Fibroblast of the conjunctiva (primary cell): ENCODE data around the gene CENPV.

Source experiments
- DNase-seq: peaks from one replicate; pipeline ENCODE4 v3.0.0-alpha.2; 2010; ENCODE audit warnings: low read depth

The CENPV gene

DNA sequence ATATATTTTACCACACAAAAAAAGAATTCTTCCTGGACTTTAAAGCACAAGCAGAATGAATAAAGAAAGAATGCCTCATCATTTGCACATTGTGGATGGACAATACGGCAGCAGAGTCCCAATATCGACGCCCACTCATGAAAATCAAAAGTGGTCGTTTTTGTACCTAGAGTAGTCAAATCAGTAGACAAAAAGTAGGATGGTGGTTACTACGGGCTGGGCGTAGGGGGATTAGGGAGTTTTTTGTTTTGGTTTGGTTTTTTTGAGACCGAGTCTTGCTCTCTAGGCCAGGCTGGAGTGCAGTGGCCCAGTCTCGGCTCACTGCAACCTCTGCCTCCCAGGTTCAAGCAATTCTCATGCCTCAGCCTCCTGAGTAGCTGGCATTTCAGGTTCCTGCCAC lies 8.6 kb upstream of the CENPV start:
- no peak for DNase-seq

- no peak for DNase-seq
Observed at GRCh38 chr17:16358394-16358793, 5.1 kb upstream of the CENPV start.

GRCh38 chr17:16354585-16354984 lies 1.3 kb upstream of the CENPV start:
- no peak for DNase-seq

- no peak for DNase-seq
Observed at GRCh38 chr17:16352667-16353316, 477 bp downstream of the CENPV start.

GRCh38 chr17:16352303-16352666 lies 984 bp downstream of the CENPV start:
- no peak for DNase-seq

DNA sequence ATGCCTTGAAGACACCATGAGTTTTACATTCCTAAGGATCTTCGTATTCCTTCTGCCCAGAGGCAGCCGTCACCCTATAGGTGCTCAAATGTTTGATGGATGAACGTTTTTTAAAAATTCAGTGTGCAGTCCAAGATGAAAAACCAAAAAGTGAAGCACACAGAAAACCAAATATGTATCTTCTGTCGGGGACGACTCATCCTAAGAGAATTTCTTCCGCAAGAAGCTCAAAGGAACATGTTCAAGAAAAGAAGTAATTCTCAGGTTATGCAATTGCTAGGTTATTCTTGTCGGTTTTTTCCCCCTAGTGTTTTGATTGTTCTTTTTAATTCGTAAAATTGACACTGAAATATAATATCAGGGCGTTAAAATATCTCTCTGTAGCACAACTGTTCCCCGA lies 1.4 kb downstream of the CENPV start:
- DNase-seq = no peak

- no peak for DNase-seq
Observed at GRCh38 chr17:16349431-16349830, 3.8 kb downstream of the CENPV start.

DNA sequence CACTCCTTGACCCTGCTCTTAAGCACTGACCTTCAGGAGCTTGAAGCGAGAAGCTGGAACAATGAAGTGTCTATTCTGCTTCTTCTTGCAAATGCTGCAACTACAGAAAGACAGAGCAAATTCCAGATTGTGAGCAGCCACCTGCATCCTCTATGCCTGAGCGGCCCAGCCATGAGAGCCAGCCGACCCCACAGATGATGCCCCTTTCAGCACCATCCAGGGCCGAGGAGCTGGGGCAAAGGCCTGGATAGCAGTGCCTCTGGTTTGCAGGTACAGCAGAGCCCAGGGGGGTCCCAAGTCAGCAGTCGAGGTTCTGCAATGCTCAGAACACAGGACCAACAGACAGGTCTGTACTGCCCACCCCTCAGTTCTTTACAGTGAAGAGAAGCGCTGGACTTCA lies 4.7 kb downstream of the CENPV start:
- no peak for DNase-seq

DNA sequence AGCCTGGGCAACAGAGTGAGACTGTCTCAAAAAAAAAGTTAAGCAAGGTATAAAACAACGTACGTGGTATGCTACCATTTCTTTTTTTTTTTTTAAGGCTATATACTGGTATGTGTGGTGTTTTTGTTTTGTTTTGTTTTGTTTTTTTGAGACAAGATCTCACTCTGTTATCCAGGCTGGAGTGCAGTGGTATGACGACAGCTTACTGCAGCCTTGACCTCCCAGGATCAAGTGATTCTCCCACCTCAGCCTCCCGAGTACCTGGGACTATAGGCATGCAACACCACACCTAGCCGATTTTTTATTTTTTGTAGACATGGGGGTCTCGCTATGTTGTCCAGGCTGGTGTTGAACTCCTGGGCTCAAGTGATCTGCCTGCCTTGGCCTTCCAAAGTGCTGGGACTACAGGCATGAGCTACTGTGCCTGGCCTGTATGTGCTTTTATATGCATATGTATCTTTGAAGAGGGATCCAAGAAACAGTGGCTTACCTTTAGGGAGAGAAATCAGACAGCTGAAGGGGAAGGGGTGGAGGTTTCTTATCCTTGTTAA lies 6.5 kb downstream of the CENPV start:
- no peak for DNase-seq

DNA sequence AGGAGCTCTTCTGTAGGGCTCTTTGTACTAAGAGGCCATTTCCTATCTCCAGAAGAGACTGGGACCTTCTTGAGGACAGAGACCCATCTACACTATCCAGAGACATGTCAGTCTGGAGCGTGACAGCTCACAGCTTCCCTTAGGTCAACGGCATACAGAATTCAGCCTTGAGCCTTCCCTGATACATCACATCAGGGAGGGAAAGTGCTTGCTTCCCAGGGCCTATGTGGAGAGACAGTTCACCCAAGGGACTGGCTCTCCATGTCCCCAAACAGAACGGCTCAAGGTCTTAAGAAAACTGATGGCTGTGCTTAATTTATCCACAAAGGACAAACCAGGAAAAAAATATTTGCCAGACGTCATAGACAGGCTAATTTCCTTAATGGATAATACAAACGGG lies 7.7 kb downstream of the CENPV start:
- no peak for DNase-seq

DNA sequence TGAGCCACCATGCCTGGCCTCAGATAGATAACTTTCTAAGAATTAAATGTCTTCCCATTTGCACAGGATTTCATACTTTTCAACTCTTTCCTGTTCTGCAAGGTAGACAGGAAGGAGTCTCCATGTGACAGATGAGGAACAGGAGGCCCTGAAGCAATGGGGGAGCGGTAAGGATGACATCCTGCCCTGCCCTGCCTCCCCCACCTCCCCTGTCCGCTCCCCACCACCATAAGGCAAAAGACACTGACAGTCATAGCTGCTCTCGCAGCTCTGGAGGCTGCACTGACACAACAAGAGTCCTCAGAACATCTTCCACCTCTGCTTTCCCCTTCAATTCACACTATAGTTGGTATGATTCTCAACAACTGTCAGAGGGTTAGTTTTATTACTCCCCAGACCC lies 9.7 kb downstream of the CENPV start:
- no peak for DNase-seq

- no peak for DNase-seq
Observed at GRCh38 chr17:16342979-16343378, 10.3 kb downstream of the CENPV start.

- DNase-seq = no peak
Observed at GRCh38 chr17:16339959-16340358, 13.3 kb downstream of the CENPV start.

DNA sequence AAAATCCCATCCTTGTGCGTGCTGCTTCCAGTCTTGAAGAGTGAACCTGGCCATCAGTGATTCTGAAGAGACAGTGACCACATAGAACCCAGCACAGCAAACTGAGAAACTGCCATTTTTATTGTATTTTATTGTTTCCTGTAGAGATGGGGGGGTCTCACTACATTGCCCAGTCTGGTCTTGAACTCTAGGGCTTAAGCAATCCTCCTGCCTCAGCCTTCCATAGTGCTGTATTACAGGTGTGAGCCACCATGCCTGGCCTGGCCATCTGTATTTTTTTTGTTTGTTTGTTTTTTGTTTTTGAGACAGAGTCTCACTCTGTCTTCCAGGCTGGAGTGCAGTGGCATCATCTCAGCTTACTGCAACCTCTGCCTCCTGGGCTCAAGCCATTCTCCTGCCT lies 13.9 kb downstream of the CENPV start:
- no peak for DNase-seq

- DNase-seq = no peak
Observed at GRCh38 chr17:16338391-16338790, 14.9 kb downstream of the CENPV start.

GRCh38 chr17:16329519-16330271 lies 23.6 kb downstream of the CENPV start:
- no peak for DNase-seq

DNA sequence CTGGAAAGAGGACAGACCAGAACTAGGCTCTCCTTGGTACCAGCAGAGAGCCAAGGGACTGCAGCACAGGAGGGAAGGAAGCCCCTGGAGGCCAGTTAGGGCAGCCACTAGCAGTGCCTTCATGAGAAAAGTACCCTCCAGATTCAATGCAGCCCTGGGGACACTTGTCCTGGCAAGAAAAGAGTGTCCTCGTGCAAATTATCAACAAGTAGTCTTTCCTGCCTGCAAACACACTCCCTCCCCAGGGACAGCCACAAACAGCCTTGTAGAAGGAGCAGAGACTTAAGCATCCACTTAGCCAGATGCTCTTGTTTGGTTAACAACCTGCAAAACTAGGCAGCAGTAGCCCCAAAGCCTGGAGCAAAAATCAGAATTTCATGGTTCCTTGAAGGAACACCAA lies 24.3 kb downstream of the CENPV start:
- no peak for DNase-seq

GRCh38 chr17:16327018-16327417 lies 26.3 kb downstream of the CENPV start:
- DNase-seq = no peak

GRCh38 chr17:16325964-16326363 lies 27.3 kb downstream of the CENPV start:
- no peak for DNase-seq

DNA sequence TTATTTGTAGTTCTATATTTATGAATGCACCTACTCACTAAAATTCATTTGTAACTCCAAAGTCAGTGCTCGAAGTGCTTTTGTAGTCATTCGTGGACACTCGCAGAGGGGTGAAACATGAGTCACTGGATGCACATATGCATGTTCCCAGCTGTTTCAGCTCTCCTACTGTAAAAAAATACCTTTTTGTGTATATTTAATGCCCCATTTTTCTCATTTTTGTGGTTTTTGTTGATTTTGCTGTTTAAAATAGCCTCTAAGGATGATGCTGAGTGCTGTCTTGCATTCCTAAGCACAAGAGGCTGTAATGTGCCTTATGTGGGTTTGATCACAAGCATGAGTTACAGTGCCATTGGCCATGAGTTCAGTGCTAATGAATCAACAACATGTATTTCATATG lies 30.6 kb downstream of the CENPV start:
- DNase-seq = no peak

- no peak for DNase-seq
Observed at GRCh38 chr17:16319969-16320368, 33.3 kb downstream of the CENPV start.

DNA sequence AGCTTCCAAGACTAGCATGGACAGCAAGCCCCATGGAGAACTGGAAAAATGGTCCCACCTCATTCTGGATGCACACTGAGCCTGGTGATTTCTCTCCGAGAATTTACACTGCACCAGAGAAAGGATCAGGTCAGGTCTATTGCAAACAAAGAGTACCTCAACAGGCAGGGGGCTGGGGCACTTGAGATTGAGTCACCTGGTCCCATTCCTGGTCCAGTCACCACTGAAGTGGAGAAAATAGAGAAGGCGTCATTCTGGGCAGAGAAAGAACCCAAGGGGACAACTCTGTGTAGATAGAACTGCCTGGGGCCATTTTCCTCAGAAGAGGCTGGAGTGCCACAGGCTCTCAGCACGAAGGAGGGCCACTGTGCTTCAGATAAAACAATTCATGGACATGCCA lies 38.4 kb downstream of the CENPV start:
- no peak for DNase-seq

GRCh38 chr17:16314189-16314588 lies 39.1 kb downstream of the CENPV start:
- no peak for DNase-seq
